H1 (cell line): Measurements from ENCODE around the gene CERS1.

Experiments used
- CEBPB ChIP-seq: IDR thresholded peaks from 2 replicates; pipeline ENCODE4 v1.6.1; 2012; ENCODE audit warnings: low read depth, low read length
- EZH2 ChIP-seq: fragments of 200-600 bp; sonication (generic); IDR thresholded peaks from 2 replicates; pipeline ENCODE4 v1.7.1; 2012; ENCODE audit warnings: low read depth, mild to moderate bottlenecking, moderate library complexity, low read length, inconsistent platforms; ENCODE audit not compliant: severe bottlenecking
- RFX5 ChIP-seq: IDR thresholded peaks from 2 replicates; pipeline ENCODE4 v1.6.1; 2011; ENCODE audit warnings: low read depth, low read length, improper control_type of control experiment, borderline replicate concordance
- TAF1 ChIP-seq: IDR thresholded peaks from 2 replicates; pipeline ENCODE4 v1.6.1; 2011; ENCODE audit warnings: mild to moderate bottlenecking, low read depth, low read length
- YY1 ChIP-seq: IDR thresholded peaks from 2 replicates; pipeline ENCODE4 v1.6.1; 2011; ENCODE audit warnings: low read depth, mild to moderate bottlenecking, low read length
- TF ChIP-seq, protein P1 (sequence below), 3 experiments: IDR thresholded peaks; 1 replicate in 2 of 3; 2 replicates in 1 of 3; pipeline versions ENCODE4 v1.5.1 to v1.6.1; 2011; ENCODE audit warnings: low read length in 3 of 3, mild to moderate bottlenecking in 3 of 3, inconsistent platforms in 2 of 3, low read depth in 1 of 3, moderate library complexity in 1 of 3; ENCODE audit not compliant: insufficient read depth in 1 of 3; ENCODE audit errors: control extremely low read depth in 1 of 3

DNA sequence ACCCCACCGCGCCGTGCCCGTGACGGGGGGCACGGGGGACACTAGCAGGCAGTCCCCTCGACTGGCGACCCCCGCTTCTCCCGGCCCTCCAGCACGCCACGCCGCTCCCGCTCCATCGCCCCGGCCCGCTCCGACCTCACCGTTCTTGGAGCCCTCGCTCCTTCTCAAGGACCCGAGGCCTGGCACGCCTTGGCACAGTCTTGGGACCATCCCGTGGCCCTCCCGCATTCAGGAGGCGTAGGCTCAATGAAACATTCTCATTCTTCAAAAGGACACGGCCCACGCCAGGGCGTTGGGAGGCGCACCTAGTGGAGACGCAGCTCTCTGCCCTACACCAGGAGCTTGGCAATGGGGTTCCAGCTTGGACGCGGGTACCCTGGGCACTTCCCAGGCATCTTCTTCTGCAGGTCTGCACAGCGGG, 473 bp upstream of the CERS1 start:
- no peak for TF ChIP-seq EZH2
- no peak for TF ChIP-seq RFX5
- TF ChIP-seq TAF1, result no peak
- TF ChIP-seq YY1, result no peak
- TF ChIP-seq, protein P1, sequence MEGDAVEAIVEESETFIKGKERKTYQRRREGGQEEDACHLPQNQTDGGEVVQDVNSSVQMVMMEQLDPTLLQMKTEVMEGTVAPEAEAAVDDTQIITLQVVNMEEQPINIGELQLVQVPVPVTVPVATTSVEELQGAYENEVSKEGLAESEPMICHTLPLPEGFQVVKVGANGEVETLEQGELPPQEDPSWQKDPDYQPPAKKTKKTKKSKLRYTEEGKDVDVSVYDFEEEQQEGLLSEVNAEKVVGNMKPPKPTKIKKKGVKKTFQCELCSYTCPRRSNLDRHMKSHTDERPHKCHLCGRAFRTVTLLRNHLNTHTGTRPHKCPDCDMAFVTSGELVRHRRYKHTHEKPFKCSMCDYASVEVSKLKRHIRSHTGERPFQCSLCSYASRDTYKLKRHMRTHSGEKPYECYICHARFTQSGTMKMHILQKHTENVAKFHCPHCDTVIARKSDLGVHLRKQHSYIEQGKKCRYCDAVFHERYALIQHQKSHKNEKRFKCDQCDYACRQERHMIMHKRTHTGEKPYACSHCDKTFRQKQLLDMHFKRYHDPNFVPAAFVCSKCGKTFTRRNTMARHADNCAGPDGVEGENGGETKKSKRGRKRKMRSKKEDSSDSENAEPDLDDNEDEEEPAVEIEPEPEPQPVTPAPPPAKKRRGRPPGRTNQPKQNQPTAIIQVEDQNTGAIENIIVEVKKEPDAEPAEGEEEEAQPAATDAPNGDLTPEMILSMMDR (IDR thresholded peaks at IDR 0.05; ENCODE audit: control extremely low read depth in 1 of 3, insufficient read depth in 1 of 3, low read depth in 1 of 3, low read length in 3 of 3), result no peak
- no peak for TF ChIP-seq CEBPB
